Loucy (cell line): ENCODE results near the gene ATP6V1G2.
"Not testable (repeated sequence)": the region's sequence is repeated elsewhere in the genome, so short reads cannot be mapped to it uniquely, and the experiment has no call there.

ENCODE experiments used
- CTCF ChIP-seq: fragments of 200-600 bp; sonication (generic); conservative IDR thresholded peaks from 2 replicates; pipeline ENCODE4 v1.5.1; 2014; ENCODE audit warnings: mild to moderate bottlenecking, antibody characterized with exemption, low read length
- EZH2phosphoT487 ChIP-seq: fragments of 200-600 bp; IDR thresholded peaks from 2 replicates; pipeline ENCODE4 v1.6.1; 2018; ENCODE audit warnings: antibody characterized with exemption, mild to moderate bottlenecking, moderate library complexity, borderline replicate concordance

GRCh38 chr6:31496826-31497225 is 49.6 kb downstream of the ATP6V1G2 start:
- not testable (repeated sequence) for TF ChIP-seq CTCF, EZH2phosphoT487
